SK-N-SH (cell line): ENCODE results near the gene DRC3. TPM values are rescaled to one million over a fixed set of nuclear protein-coding genes. Genes with fewer than 3 reads are reported as not detected.

Experiments used
- CTCF ChIA-PET: fragments of 300-600, 350-600 bp; formaldehyde crosslinking; extraction: SDS; loops from one replicate; lab custom pipeline; 2021; lab: Yijun Ruan, JAX
- POLR2A ChIA-PET: fragments of 350-600 bp; sonication (Branson Sonifier 250); formaldehyde crosslinking; extraction: SDS; loops from one replicate; lab custom pipeline; 2020; ENCODE audit warnings: antibody characterized with exemption, inconsistent platforms; lab: Yijun Ruan, JAX
- DNase-seq: peaks from one replicate; pipeline ENCODE4 v3.0.0; 2012
- H2AFZ ChIP-seq: fragments of 200-600 bp; sonication (generic); 2 replicates; pipeline ENCODE4 v1.8.1; 2016; ENCODE audit warnings: antibody characterized with exemption, mild to moderate bottlenecking, low read depth
- H3F3A ChIP-seq: fragments of 200-600 bp; sonication (generic); replicated peaks from 2 replicates; pipeline ENCODE3; 2016; ENCODE audit warnings: antibody characterized with exemption, mild to moderate bottlenecking; ENCODE audit not compliant: insufficient read depth
- H3K27ac ChIP-seq, 2 experiments: fragments of 200-500 bp in 1 of 2; fragments of 200-600 bp in 1 of 2; sonication (Bioruptor generic) in 1 of 2; sonication (generic), shearing (Covaris generic) in 1 of 2; 2 replicates each; pipeline versions ENCODE4 v1.5.1 to v1.6.1; 2014 to 2016; ENCODE audit warnings: low read depth in 2 of 2, inconsistent platforms in 1 of 2, low read length in 1 of 2, mild to moderate bottlenecking in 1 of 2, mixed read lengths in 1 of 2
- H3K27me3 ChIP-seq: fragments of 200-600 bp; sonication (generic), shearing (Covaris generic); 2 replicates; pipeline ENCODE4 v1.6.1; 2016; ENCODE audit warnings: mixed run types; ENCODE audit not compliant: insufficient read depth
- H3K36me3 ChIP-seq, 2 experiments: fragments of 200-500 bp in 1 of 2; fragments of 200-600 bp in 1 of 2; sonication (Bioruptor generic) in 1 of 2; sonication (generic) in 1 of 2; replicated peaks in 1 of 2; 2 replicates each; pipeline versions ENCODE3 to v1.5.1; 2014 to 2016; ENCODE audit warnings: low read length in 1 of 2, mild to moderate bottlenecking in 1 of 2; ENCODE audit not compliant: insufficient read depth in 2 of 2, control insufficient read depth in 1 of 2
- H3K4me1 ChIP-seq, 2 experiments: fragments of 200-500 bp in 1 of 2; fragments of 200-600 bp in 1 of 2; sonication (Bioruptor generic) in 1 of 2; sonication (generic), shearing (Covaris generic) in 1 of 2; 2 replicates each; pipeline versions ENCODE4 v1.5.1 to v1.6.1; 2014 to 2016; ENCODE audit warnings: low read depth in 1 of 2, low read length in 1 of 2, mixed run types in 1 of 2; ENCODE audit not compliant: insufficient read depth in 2 of 2, control insufficient read depth in 1 of 2
- H3K4me2 ChIP-seq: fragments of 200-600 bp; sonication (generic), shearing (Covaris generic); 2 replicates; pipeline ENCODE4 v1.6.1; 2017; ENCODE audit warnings: mixed run types
- H3K4me3 ChIP-seq, 2 experiments: fragments of 200-500 bp in 1 of 2; fragments of 200-600 bp in 1 of 2; sonication (Bioruptor generic) in 1 of 2; sonication (generic), shearing (Covaris generic) in 1 of 2; 2 replicates each; pipeline versions ENCODE4 v1.5.1 to v1.8.1; 2014 to 2016; ENCODE audit warnings: low read depth in 2 of 2, inconsistent platforms in 1 of 2, low read length in 1 of 2, mild to moderate bottlenecking in 1 of 2, mixed read lengths in 1 of 2, moderate library complexity in 1 of 2
- H3K79me2 ChIP-seq: fragments of 200-600 bp; sonication (generic); 2 replicates; pipeline ENCODE4 v1.8.1; 2017; ENCODE audit warnings: mild to moderate bottlenecking; ENCODE audit not compliant: insufficient read depth
- H3K9ac ChIP-seq: fragments of 200-600 bp; sonication (generic); 2 replicates; pipeline ENCODE4 v1.6.1; 2017; ENCODE audit warnings: mixed run types
- H3K9me2 ChIP-seq: fragments of 200-600 bp; sonication (generic); 2 replicates; pipeline ENCODE4 v1.6.1; 2017; ENCODE audit warnings: mixed run types
- H3K9me3 ChIP-seq: fragments of 200-600 bp; sonication (generic); 2 replicates; pipeline ENCODE4 v1.6.1; 2017; ENCODE audit warnings: mixed run types, mild to moderate bottlenecking, moderate library complexity
- H4K20me1 ChIP-seq: fragments of 200-600 bp; sonication (generic); 2 replicates; pipeline ENCODE4 v1.6.1; 2017; ENCODE audit warnings: mild to moderate bottlenecking, mixed run types; ENCODE audit not compliant: insufficient read depth
- CHD2 ChIP-seq: fragments of 150-350 bp; IDR thresholded peaks from 2 replicates; pipeline ENCODE4 v1.6.1; 2018; ENCODE audit warnings: low read length; ENCODE audit not compliant: partially characterized antibody
- ELF1 ChIP-seq: IDR thresholded peaks from 2 replicates; pipeline ENCODE4 v1.4.0; 2012
- FOSL2 ChIP-seq: IDR thresholded peaks from 2 replicates; pipeline ENCODE4 v1.4.0; 2012; ENCODE audit warnings: low read depth, mild to moderate bottlenecking, moderate library complexity, borderline replicate concordance
- FOXJ3 ChIP-seq: sonication (generic); formaldehyde crosslinking; IDR thresholded peaks from 2 replicates; pipeline ENCODE4 v1.5.1; 2020; ENCODE audit warnings: mild to moderate bottlenecking, missing genetic modification reagents
- GATA2 ChIP-seq: sonication (generic); formaldehyde crosslinking; IDR thresholded peaks from 2 replicates; pipeline ENCODE4 v1.5.0; 2020; ENCODE audit warnings: mild to moderate bottlenecking, missing genetic modification reagents
- IRF3 ChIP-seq: fragments of 150-350 bp; IDR thresholded peaks from 2 replicates; pipeline ENCODE4 v1.6.1; 2016; ENCODE audit warnings: mild to moderate bottlenecking, low read depth, low read length
- MAX ChIP-seq: IDR thresholded peaks from 2 replicates; pipeline ENCODE4 v1.4.0; 2012; ENCODE audit warnings: low read depth
- MEF2A ChIP-seq: IDR thresholded peaks from 2 replicates; pipeline ENCODE4 v1.4.0; 2012; ENCODE audit warnings: low read depth, borderline replicate concordance
- MXI1 ChIP-seq: IDR thresholded peaks from 2 replicates; pipeline ENCODE4 v1.6.1; 2012; ENCODE audit warnings: mild to moderate bottlenecking, low read depth, low read length, improper control_type of control experiment
- NFIC ChIP-seq: IDR thresholded peaks from 2 replicates; pipeline ENCODE4 v1.4.0; 2012; ENCODE audit warnings: borderline replicate concordance
- REST ChIP-seq: IDR thresholded peaks from 2 replicates; pipeline ENCODE4 v1.6.1; 2012; ENCODE audit warnings: mild to moderate bottlenecking, low read depth, low read length, moderate library complexity
- SIN3A ChIP-seq: IDR thresholded peaks from 2 replicates; pipeline ENCODE4 v1.6.1; 2012; ENCODE audit warnings: low read depth, mild to moderate bottlenecking, low read length, moderate library complexity, borderline replicate concordance
- SMC3 ChIP-seq: IDR thresholded peaks from 2 replicates; pipeline ENCODE4 v1.6.1; 2012; ENCODE audit warnings: low read depth, low read length, improper control_type of control experiment
- TCF12 ChIP-seq: IDR thresholded peaks from 2 replicates; pipeline ENCODE4 v1.4.0; 2012
- TEAD4 ChIP-seq: IDR thresholded peaks from 2 replicates; pipeline ENCODE4 v1.4.0; 2012; ENCODE audit warnings: mild to moderate bottlenecking, borderline replicate concordance; ENCODE audit not compliant: insufficient read depth
- USF1 ChIP-seq: IDR thresholded peaks from 2 replicates; pipeline ENCODE4 v1.4.0; 2012; ENCODE audit warnings: low read depth, borderline replicate concordance
- USF2 ChIP-seq: fragments of 150-350 bp; IDR thresholded peaks from 2 replicates; pipeline ENCODE4 v1.6.1; 2017; ENCODE audit warnings: antibody characterized with exemption, low read length, low read depth, borderline replicate concordance
- YY1 ChIP-seq: IDR thresholded peaks from 2 replicates; pipeline ENCODE4 v1.4.0; 2012; ENCODE audit warnings: low read depth, mild to moderate bottlenecking
- ZBTB33 ChIP-seq: IDR thresholded peaks from 2 replicates; pipeline ENCODE4 v1.4.0; 2012; ENCODE audit warnings: low read depth, borderline replicate concordance
- WGBS: methylation state at CpG from one replicate; pipeline ENCODE4 v1.1.6; 2017; ENCODE audit warnings: low lambda C conversion rate; 5-methylcytosine and 5-hydroxymethylcytosine counted together
- polyA plus RNA-seq, 3 experiments: library from polyadenylated mRNA; depleted of rRNA; stranded (reverse); fragments of >200 nt; gene quantifications; 2 replicates each; pipeline ENCODE4 v1.2.3, GENCODE V29; 2012

DRC3 gene
- polyA plus RNA-seq, 1 of the 3 experiments (the other 2 are of a cell fraction) = 3.6 TPM

GRCh38 chr17:17990282-17990681, 17.6 kb downstream of the DRC3 start:
- peak overlapping the region in 1 of 2 experiments; percentile 82; a peak in 2 of 4 replicates for H3K27ac ChIP-seq
- no peak for DNase-seq
- H3K4me1 ChIP-seq = peaks cover 4 to 18% of the 10 kb centered on the region in 2 experiments; a peak in 2 of 4 replicates
- H3K4me3 ChIP-seq = no peak overlapping the region
- ChIA-PET POLR2A (no interaction called here), CTCF (no interaction called here)
- peak overlapping the region; percentile 37; the same call in 1 of the 2 replicates for H3K9ac ChIP-seq
- H2AFZ ChIP-seq = no peak overlapping the region
- TF ChIP-seq MAX = no peak
- no peak for TF ChIP-seq YY1
- no peak for TF ChIP-seq USF1
- TF ChIP-seq FOXJ3 (CRISPR knock-in tag) = no peak
- TF ChIP-seq FOSL2 = no peak
- no peak for TF ChIP-seq ELF1
- TF ChIP-seq REST = no peak
- no peaks in the 10 kb centered on the region for H3K9me2 ChIP-seq
- H3K79me2 ChIP-seq = no peaks in the 10 kb centered on the region
- H4K20me1 ChIP-seq = no peaks in the 10 kb centered on the region
- WGBS = 69% methylated on average over 2 of the region's 2 CpGs
- H3F3A ChIP-seq = peaks cover 13% of the 10 kb centered on the region
- no peak overlapping the region for H3K4me2 ChIP-seq
- no peaks in the 10 kb centered on the region for H3K36me3 ChIP-seq
- H3K27me3 ChIP-seq = no peaks in the 10 kb centered on the region
- no peaks in the 10 kb centered on the region for H3K9me3 ChIP-seq

- Histone ChIP-seq H3K36me3 (no peaks in the 10 kb centered on the region), H3K4me3 (no peak overlapping the region), H3K4me2 (no peak overlapping the region), H3K27ac (no peak overlapping the region), H3K4me1 (peaks cover 4 to 18% of the 10 kb centered on the region in 2 experiments; a peak in 2 of 4 replicates), H3F3A (peaks cover 13% of the 10 kb centered on the region), H3K9me3 (no peaks in the 10 kb centered on the region), H3K79me2 (no peaks in the 10 kb centered on the region), H3K27me3 (no peaks in the 10 kb centered on the region), H4K20me1 (no peaks in the 10 kb centered on the region), H3K9ac (no peak overlapping the region), H2AFZ (no peak overlapping the region), H3K9me2 (no peaks in the 10 kb centered on the region)
- ChIA-PET CTCF (interaction anchor here (1.4 to 3.0 kb wide), 3 partner anchors 35 to 103 kb away, joined by 4 to 34 read pairs (median 5); no protein-coding TSS in a partner anchor), POLR2A (interaction anchor here (0.6 kb wide), 1 partner anchor 157 kb away, joined by 3 read pairs; the partner anchor contains the start of gene SREBF1)
- no peak for DNase-seq
- 100% methylated on average over 2 of the region's 2 CpGs for WGBS
- no peak for TF ChIP-seq IRF3
- TF ChIP-seq TCF12 = no peak
- no peak for TF ChIP-seq MEF2A
- no peak for TF ChIP-seq USF2
- no peak; the same call in none of the 2 replicates for TF ChIP-seq NFIC
- no peak for TF ChIP-seq SIN3A
- no peak for TF ChIP-seq GATA2
- no peak for TF ChIP-seq SMC3
- TF ChIP-seq MXI1 = no peak
- no peak for TF ChIP-seq MAX
- no peak for TF ChIP-seq ZBTB33
- no peak for TF ChIP-seq CHD2
- TF ChIP-seq TEAD4 = no peak
Measured at GRCh38 chr17:17993366-17993765, 20.7 kb downstream of the DRC3 start.
